Measurements from ENCODE around the gene OLA1.

DNA sequence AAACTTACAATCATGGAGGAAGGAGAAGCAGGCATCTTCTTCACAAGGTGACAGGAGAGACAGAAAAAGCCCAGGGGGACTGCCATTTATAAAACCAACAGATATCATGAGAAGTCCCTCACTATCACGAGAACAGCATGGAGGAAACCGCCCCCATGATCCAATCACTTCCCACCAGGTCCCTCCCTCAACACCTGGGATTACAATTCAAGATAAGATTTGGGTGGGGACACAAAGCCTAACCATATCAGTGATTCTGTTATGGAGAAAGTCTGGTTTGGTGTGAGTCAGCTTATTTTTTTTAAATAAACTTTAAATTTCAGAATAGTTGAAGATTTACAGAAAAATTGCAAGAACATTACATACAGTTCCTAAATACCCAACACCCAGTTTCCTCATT, 198.4 kb downstream of the OLA1 start:
- TF ChIP-seq EP300 (IDR thresholded peaks at IDR 0.05; ENCODE audit: borderline replicate concordance) (no peak), CREB1 (IDR thresholded peaks at IDR 0.05; ENCODE audit: low read depth) (no peak), EGR1 (IDR thresholded peaks at IDR 0.05) (no peak), CEBPB (IDR thresholded peaks at IDR 0.05) (no peak)
- TF ChIP-seq, protein P1, sequence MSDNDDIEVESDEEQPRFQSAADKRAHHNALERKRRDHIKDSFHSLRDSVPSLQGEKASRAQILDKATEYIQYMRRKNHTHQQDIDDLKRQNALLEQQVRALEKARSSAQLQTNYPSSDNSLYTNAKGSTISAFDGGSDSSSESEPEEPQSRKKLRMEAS (IDR thresholded peaks at IDR 0.05) = no peak
- TF ChIP-seq, protein P2, sequence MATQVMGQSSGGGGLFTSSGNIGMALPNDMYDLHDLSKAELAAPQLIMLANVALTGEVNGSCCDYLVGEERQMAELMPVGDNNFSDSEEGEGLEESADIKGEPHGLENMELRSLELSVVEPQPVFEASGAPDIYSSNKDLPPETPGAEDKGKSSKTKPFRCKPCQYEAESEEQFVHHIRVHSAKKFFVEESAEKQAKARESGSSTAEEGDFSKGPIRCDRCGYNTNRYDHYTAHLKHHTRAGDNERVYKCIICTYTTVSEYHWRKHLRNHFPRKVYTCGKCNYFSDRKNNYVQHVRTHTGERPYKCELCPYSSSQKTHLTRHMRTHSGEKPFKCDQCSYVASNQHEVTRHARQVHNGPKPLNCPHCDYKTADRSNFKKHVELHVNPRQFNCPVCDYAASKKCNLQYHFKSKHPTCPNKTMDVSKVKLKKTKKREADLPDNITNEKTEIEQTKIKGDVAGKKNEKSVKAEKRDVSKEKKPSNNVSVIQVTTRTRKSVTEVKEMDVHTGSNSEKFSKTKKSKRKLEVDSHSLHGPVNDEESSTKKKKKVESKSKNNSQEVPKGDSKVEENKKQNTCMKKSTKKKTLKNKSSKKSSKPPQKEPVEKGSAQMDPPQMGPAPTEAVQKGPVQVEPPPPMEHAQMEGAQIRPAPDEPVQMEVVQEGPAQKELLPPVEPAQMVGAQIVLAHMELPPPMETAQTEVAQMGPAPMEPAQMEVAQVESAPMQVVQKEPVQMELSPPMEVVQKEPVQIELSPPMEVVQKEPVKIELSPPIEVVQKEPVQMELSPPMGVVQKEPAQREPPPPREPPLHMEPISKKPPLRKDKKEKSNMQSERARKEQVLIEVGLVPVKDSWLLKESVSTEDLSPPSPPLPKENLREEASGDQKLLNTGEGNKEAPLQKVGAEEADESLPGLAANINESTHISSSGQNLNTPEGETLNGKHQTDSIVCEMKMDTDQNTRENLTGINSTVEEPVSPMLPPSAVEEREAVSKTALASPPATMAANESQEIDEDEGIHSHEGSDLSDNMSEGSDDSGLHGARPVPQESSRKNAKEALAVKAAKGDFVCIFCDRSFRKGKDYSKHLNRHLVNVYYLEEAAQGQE (IDR thresholded peaks at IDR 0.05; ENCODE audit: low read depth) = no peak
- TF ChIP-seq, protein P3, sequence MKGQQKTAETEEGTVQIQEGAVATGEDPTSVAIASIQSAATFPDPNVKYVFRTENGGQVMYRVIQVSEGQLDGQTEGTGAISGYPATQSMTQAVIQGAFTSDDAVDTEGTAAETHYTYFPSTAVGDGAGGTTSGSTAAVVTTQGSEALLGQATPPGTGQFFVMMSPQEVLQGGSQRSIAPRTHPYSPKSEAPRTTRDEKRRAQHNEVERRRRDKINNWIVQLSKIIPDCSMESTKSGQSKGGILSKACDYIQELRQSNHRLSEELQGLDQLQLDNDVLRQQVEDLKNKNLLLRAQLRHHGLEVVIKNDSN (IDR thresholded peaks at IDR 0.05) = no peak
